NCI-H187 (cell line): Measurements from ENCODE around the gene SNX3.

Experiments
- DNase-seq, 2 experiments: peaks; one replicate each; lab custom pipeline; 2025; lab: John Stamatoyannopoulos, UW

Gene SNX3

GRCh38 chr6:108203189-108204112 lies 57.4 kb downstream of the SNX3 start:
- no peak for DNase-seq

- DNase-seq, result no peak
These were observed 60.2 kb downstream of the SNX3 start for GRCh38 chr6:108200631-108201030.

GRCh38 chr6:108200186-108200585 lies 60.7 kb downstream of the SNX3 start:
- DNase-seq, result no peak

GRCh38 chr6:108198761-108199498 lies 61.9 kb downstream of the SNX3 start:
- no peak for DNase-seq

GRCh38 chr6:108195209-108195608 lies 65.6 kb downstream of the SNX3 start:
- DNase-seq, result no peak

GRCh38 chr6:108194503-108194902 lies 66.3 kb downstream of the SNX3 start:
- DNase-seq, result no peak

GRCh38 chr6:108193835-108194234 lies 67.0 kb downstream of the SNX3 start:
- no peak for DNase-seq

GRCh38 chr6:108193131-108193530 lies 67.7 kb downstream of the SNX3 start:
- no peak for DNase-seq

GRCh38 chr6:108187519-108187918 lies 73.3 kb downstream of the SNX3 start:
- DNase-seq, result no peak

- no peak for DNase-seq
These were observed 74.6 kb downstream of the SNX3 start for GRCh38 chr6:108186226-108186625.

GRCh38 chr6:108180776-108181175 lies 80.1 kb downstream of the SNX3 start:
- no peak for DNase-seq

- DNase-seq, result no peak
These were observed 80.6 kb downstream of the SNX3 start for GRCh38 chr6:108180266-108180665.

- DNase-seq, result no peak
These were observed 81.1 kb downstream of the SNX3 start for GRCh38 chr6:108179741-108180140.

GRCh38 chr6:108176281-108177089 lies 84.4 kb downstream of the SNX3 start:
- DNase-seq, result no peak

- no peak for DNase-seq
These were observed 85.1 kb downstream of the SNX3 start for GRCh38 chr6:108175592-108176279.

GRCh38 chr6:108175176-108175591 lies 85.7 kb downstream of the SNX3 start:
- DNase-seq, result no peak

GRCh38 chr6:108174371-108175175 lies 86.3 kb downstream of the SNX3 start:
- DNase-seq, result no peak

GRCh38 chr6:108171918-108172516 lies 88.8 kb downstream of the SNX3 start:
- DNase-seq, result no peak

- DNase-seq, result no peak
These were observed 89.4 kb downstream of the SNX3 start for GRCh38 chr6:108171291-108171917.
